ENCODE results near the gene DYNC2LI1. TPM values are rescaled to one million over a fixed set of nuclear protein-coding genes. Genes with fewer than 3 reads are reported as not detected.

DYNC2LI1 gene
- total and polyA plus RNA-seq, 2 donors (not counting 1 experiment from before 2014, with no cell fraction given): 3.8 to 11.4 TPM

DNA sequence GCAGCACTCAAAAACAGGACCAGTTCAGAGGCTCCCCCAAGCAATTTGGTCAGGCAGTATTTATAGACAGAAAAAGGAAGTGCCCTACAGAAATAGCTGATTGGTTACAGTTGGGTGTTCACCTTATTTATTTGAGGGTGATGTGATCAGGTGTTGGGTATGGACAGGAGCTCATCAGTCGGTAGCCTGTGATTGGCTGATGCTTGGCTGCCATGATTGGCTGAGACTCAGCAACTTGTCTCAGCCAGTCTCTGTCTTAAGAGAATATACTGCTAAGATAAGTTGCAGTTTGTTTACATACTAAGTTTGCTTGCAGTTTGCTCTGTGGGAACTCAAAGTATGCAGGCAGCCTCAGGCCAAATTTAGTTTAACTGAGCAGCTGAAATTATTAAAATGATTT, 74.4 kb downstream of the DYNC2LI1 start:
- WGBS (ENCODE audit: insufficient coverage): no CpG with 5 or more reads among the region's 1 CpG
- H2AFZ ChIP-seq (ENCODE audit: insufficient read depth, low read depth, low read length, poor library complexity, severe bottlenecking): no peak overlapping the region
- no peak overlapping the region for H3K9ac ChIP-seq (ENCODE audit: low read length)
- no peak overlapping the region for H3K4me2 ChIP-seq (replicated peaks; ENCODE audit: low read depth, low read length, poor library complexity, severe bottlenecking)
- Mint-ChIP-seq H3K9me3 (ENCODE audit: insufficient read depth) (no peaks in the 10 kb centered on the region), H3K27me3 (peaks cover 8% of the 10 kb centered on the region), H3K4me1 (peaks cover 5% of the 10 kb centered on the region), H3K4me3 (no peak overlapping the region), H3K27ac (no peak overlapping the region)
- no peak overlapping the region for H3K4me3 ChIP-seq (ENCODE audit: control extremely low read depth in 1 of 5, extremely low read depth in 1 of 5, insufficient read depth in 1 of 5, low read depth in 2 of 5, low read length in 4 of 5)
- ChIA-PET POLR2A (no interaction called here), CTCF (no interaction called here)
- H3K79me2 ChIP-seq (ENCODE audit: control insufficient read depth, insufficient read depth, low read length): no peaks in the 10 kb centered on the region
- peaks cover 0 to 3% (median 0%) of the 10 kb centered on the region in 4 experiments for H3K27me3 ChIP-seq (replicated peaks in 1 of 4; ENCODE audit: control extremely low read depth in 1 of 4, control insufficient read depth in 3 of 4, insufficient read depth in 4 of 4, low read length in 3 of 4)
- peaks cover 0 to 6% of the 10 kb centered on the region in 2 donors for H3K4me1 ChIP-seq (ENCODE audit: control insufficient read depth in 2 of 2, insufficient read depth in 2 of 2, low read length in 2 of 2)
- H4K20me1 ChIP-seq (ENCODE audit: control insufficient read depth, insufficient read depth, low read length, poor library complexity, severe bottlenecking): no peaks in the 10 kb centered on the region
- intact Hi-C loops (cut with micrococcal nuclease): no loop called here
- TF ChIP-seq, protein P1, sequence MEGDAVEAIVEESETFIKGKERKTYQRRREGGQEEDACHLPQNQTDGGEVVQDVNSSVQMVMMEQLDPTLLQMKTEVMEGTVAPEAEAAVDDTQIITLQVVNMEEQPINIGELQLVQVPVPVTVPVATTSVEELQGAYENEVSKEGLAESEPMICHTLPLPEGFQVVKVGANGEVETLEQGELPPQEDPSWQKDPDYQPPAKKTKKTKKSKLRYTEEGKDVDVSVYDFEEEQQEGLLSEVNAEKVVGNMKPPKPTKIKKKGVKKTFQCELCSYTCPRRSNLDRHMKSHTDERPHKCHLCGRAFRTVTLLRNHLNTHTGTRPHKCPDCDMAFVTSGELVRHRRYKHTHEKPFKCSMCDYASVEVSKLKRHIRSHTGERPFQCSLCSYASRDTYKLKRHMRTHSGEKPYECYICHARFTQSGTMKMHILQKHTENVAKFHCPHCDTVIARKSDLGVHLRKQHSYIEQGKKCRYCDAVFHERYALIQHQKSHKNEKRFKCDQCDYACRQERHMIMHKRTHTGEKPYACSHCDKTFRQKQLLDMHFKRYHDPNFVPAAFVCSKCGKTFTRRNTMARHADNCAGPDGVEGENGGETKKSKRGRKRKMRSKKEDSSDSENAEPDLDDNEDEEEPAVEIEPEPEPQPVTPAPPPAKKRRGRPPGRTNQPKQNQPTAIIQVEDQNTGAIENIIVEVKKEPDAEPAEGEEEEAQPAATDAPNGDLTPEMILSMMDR (IDR thresholded peaks at IDR 0.05): no peak
- no peak for TF ChIP-seq EZH2 (IDR thresholded peaks at IDR 0.05; ENCODE audit: borderline replicate concordance, insufficient read depth, low read depth, low read length, poor library complexity, severe bottlenecking)
- no peak overlapping the region for H3K27ac ChIP-seq (ENCODE audit: low read length in 2 of 2)
- H3K36me3 ChIP-seq (replicated peaks in 1 of 2; ENCODE audit: control extremely low read depth in 1 of 2, control insufficient read depth in 1 of 2, extremely low read depth in 1 of 2, insufficient read depth in 2 of 2, low read length in 1 of 2): no peaks in the 10 kb centered on the region
- peaks cover 0 to 2% (median 0%) of the 10 kb centered on the region in 3 donors for H3K9me3 ChIP-seq (ENCODE audit: control extremely low read depth in 1 of 3, control insufficient read depth in 2 of 3, insufficient read depth in 1 of 3, low read length in 2 of 3)
- ATAC-seq (ENCODE audit: low read depth) (no peak), DNase-seq (no peak)

- CTCF ChIA-PET: no interaction called here
- POLR2A ChIA-PET: no interaction called here
Measured at GRCh38 chr2:43851011-43851980, 77.5 kb downstream of the DYNC2LI1 start.

More at GRCh38 chr2:43851011-43851980, 77.5 kb downstream of the DYNC2LI1 start:
- Histone ChIP-seq H3K9ac (ENCODE audit: low read length) (no peak overlapping the region), H3K27me3 (replicated peaks in 1 of 4; ENCODE audit: control extremely low read depth in 1 of 4, control insufficient read depth in 3 of 4, insufficient read depth in 4 of 4, low read length in 3 of 4) (peaks cover 0 to 7% (median 3%) of the 10 kb centered on the region in 4 experiments), H3K27ac (ENCODE audit: low read length in 2 of 2) (no peak overlapping the region), H3K36me3 (replicated peaks in 1 of 2; ENCODE audit: control extremely low read depth in 1 of 2, control insufficient read depth in 1 of 2, extremely low read depth in 1 of 2, insufficient read depth in 2 of 2, low read length in 1 of 2) (no peaks in the 10 kb centered on the region), H4K20me1 (ENCODE audit: control insufficient read depth, insufficient read depth, low read length, poor library complexity, severe bottlenecking) (no peaks in the 10 kb centered on the region), H3K4me3 (ENCODE audit: control extremely low read depth in 1 of 5, extremely low read depth in 1 of 5, insufficient read depth in 1 of 5, low read depth in 2 of 5, low read length in 4 of 5) (no peak overlapping the region), H3K4me2 (replicated peaks; ENCODE audit: low read depth, low read length, poor library complexity, severe bottlenecking) (no peak overlapping the region), H2AFZ (ENCODE audit: insufficient read depth, low read depth, low read length, poor library complexity, severe bottlenecking) (no peak overlapping the region), H3K4me1 (ENCODE audit: control insufficient read depth in 2 of 2, insufficient read depth in 2 of 2, low read length in 2 of 2) (peaks cover 0 to 6% of the 10 kb centered on the region in 2 donors), H3K9me3 (ENCODE audit: control extremely low read depth in 1 of 3, control insufficient read depth in 2 of 3, insufficient read depth in 1 of 3, low read length in 2 of 3) (peaks cover 0 to 2% (median 0%) of the 10 kb centered on the region in 3 donors), H3K79me2 (ENCODE audit: control insufficient read depth, insufficient read depth, low read length) (no peaks in the 10 kb centered on the region)
- H3K27me3 Mint-ChIP-seq: peaks cover 18% of the 10 kb centered on the region
- no peak for ATAC-seq (ENCODE audit: low read depth)
- H3K9me3 Mint-ChIP-seq (ENCODE audit: insufficient read depth): no peaks in the 10 kb centered on the region
- peaks cover 5% of the 10 kb centered on the region for H3K4me1 Mint-ChIP-seq
- 93% methylated on average over 19 of the region's 20 CpGs for WGBS (ENCODE audit: insufficient coverage)
- DNase-seq: no peak
- no peak for TF ChIP-seq EZH2 (IDR thresholded peaks at IDR 0.05; ENCODE audit: borderline replicate concordance, insufficient read depth, low read depth, low read length, poor library complexity, severe bottlenecking)
- TF ChIP-seq, protein P1 (IDR thresholded peaks at IDR 0.05): no peak
- no peak overlapping the region for H3K27ac Mint-ChIP-seq
- H3K4me3 Mint-ChIP-seq: no peak overlapping the region
- intact Hi-C loops (cut with micrococcal nuclease): no loop called here

All from B cell (primary cell).